ENCODE results near the gene SCUBE3. TPM values are rescaled to one million over a fixed set of nuclear protein-coding genes. Genes with fewer than 3 reads are reported as not detected.
A peak's percentile ranks its signal among the peaks of the same experiment; 100 is the strongest.

Gene SCUBE3
- total RNA-seq, 2 donors from 2014 or later: 0.33 TPM; not detected in 1

- no peaks in the 10 kb centered on the region for H3K9me3 ChIP-seq
- H3K4me3 ChIP-seq: no peak overlapping the region
- no peak for ATAC-seq
- TF ChIP-seq CTCF (IDR thresholded peaks at IDR 0.05): no peak
- TF ChIP-seq POLR2A (IDR thresholded peaks at IDR 0.05): no peak
- intact Hi-C loops (cut with DNase I): no loop called here
- H3K27ac ChIP-seq: no peak overlapping the region
- no peaks in the 10 kb centered on the region for H3K27me3 ChIP-seq
- DNase-seq: no peak
- WGBS, 2 donors: 54 to 74% methylated on average over 3 of the region's 3 CpGs
- H3K4me1 ChIP-seq: no peaks in the 10 kb centered on the region
- no peaks in the 10 kb centered on the region for H3K36me3 ChIP-seq (replicated peaks in 1 of 2; ENCODE audit: insufficient read depth in 1 of 2, low read depth in 2 of 2)
These were observed 34.5 kb downstream of the SCUBE3 start for GRCh38 chr6:35248300-35248699.

GRCh38 chr6:35248965-35249364, 35.2 kb downstream of the SCUBE3 start:
- DNase-seq: no peak
- Histone ChIP-seq H3K9me3 (no peaks in the 10 kb centered on the region), H3K27me3 (no peaks in the 10 kb centered on the region), H3K4me1 (no peaks in the 10 kb centered on the region), H3K36me3 (replicated peaks in 1 of 2; ENCODE audit: insufficient read depth in 1 of 2, low read depth in 2 of 2) (no peaks in the 10 kb centered on the region), H3K27ac (no peak overlapping the region), H3K4me3 (no peak overlapping the region)
- 60 to 70% methylated on average over 2 to 3 of the region's 3 CpGs for WGBS, 2 donors
- no peak for ATAC-seq
- no peak for TF ChIP-seq CTCF (IDR thresholded peaks at IDR 0.05)
- TF ChIP-seq POLR2A (IDR thresholded peaks at IDR 0.05): no peak
- intact Hi-C loops (cut with DNase I): no loop called here

DNA sequence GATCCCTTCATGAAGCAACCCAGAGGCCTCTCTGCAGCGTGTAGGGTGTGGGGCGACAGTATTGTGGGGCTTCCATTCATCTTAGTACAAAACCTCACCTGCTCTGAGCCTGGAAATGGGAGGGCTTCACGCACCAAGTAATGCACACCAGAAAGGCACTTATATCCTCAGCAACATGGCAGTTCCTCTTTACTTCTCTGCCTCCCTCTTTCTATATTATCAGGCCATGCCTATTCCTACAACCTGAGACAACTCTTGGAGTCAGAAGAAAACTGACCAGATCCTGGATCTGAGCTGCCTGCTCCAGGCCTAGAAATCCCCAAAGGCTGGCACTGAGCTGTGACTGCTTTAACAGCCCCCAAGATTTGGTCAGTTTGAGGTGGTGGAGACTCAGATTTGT, 38.2 kb downstream of the SCUBE3 start:
- Histone ChIP-seq H3K27ac (no peak overlapping the region), H3K36me3 (replicated peaks in 1 of 2; ENCODE audit: insufficient read depth in 1 of 2, low read depth in 2 of 2) (no peaks in the 10 kb centered on the region), H3K27me3 (no peaks in the 10 kb centered on the region), H3K4me3 (no peak overlapping the region), H3K9me3 (no peaks in the 10 kb centered on the region), H3K4me1 (no peaks in the 10 kb centered on the region)
- TF ChIP-seq POLR2A (IDR thresholded peaks at IDR 0.05) (no peak), CTCF (IDR thresholded peaks at IDR 0.05) (no peak)
- ATAC-seq: no peak
- intact Hi-C loops (cut with DNase I): no loop called here
- no peak for DNase-seq
- 93 to 95% methylated on average over 3 of the region's 3 CpGs for WGBS, 2 donors

GRCh38 chr6:35253249-35253648, 39.5 kb downstream of the SCUBE3 start:
- TF ChIP-seq CTCF (IDR thresholded peaks at IDR 0.05): no peak
- TF ChIP-seq POLR2A (IDR thresholded peaks at IDR 0.05): no peak
- WGBS, 2 donors: 90 to 92% methylated on average over 1 of the region's 1 CpG
- intact Hi-C loops (cut with DNase I): no loop called here
- H3K9me3 ChIP-seq: no peaks in the 10 kb centered on the region
- no peak overlapping the region for H3K4me3 ChIP-seq
- no peaks in the 10 kb centered on the region for H3K27me3 ChIP-seq
- H3K27ac ChIP-seq: no peak overlapping the region
- H3K36me3 ChIP-seq (replicated peaks in 1 of 2; ENCODE audit: insufficient read depth in 1 of 2, low read depth in 2 of 2): no peaks in the 10 kb centered on the region
- ATAC-seq: no peak
- H3K4me1 ChIP-seq: peaks cover 4% of the 10 kb centered on the region
- no peak for DNase-seq

GRCh38 chr6:35258336-35258735, 44.6 kb downstream of the SCUBE3 start:
- 36 to 42% methylated on average over 7 of the region's 7 CpGs for WGBS, 2 donors

More at GRCh38 chr6:35258336-35258735, 44.6 kb downstream of the SCUBE3 start:
- peak overlapping the region in 1 of 2 donors; percentile 81 for H3K4me3 ChIP-seq
- intact Hi-C loops (cut with DNase I): no loop called here
- H3K36me3 ChIP-seq (replicated peaks in 1 of 2; ENCODE audit: insufficient read depth in 1 of 2, low read depth in 2 of 2): no peaks in the 10 kb centered on the region
- H3K4me1 ChIP-seq: peaks cover 24% of the 10 kb centered on the region
- no peak for DNase-seq
- no peaks in the 10 kb centered on the region for H3K9me3 ChIP-seq
- ATAC-seq: no peak
- H3K27ac ChIP-seq: peak overlapping the region in 2 of 4 donors; percentile 96 to 99
- no peaks in the 10 kb centered on the region for H3K27me3 ChIP-seq
- no peak for TF ChIP-seq CTCF (IDR thresholded peaks at IDR 0.05)
- TF ChIP-seq POLR2A (IDR thresholded peaks at IDR 0.05): no peak

All from body of pancreas (tissue), 4 donors.